Measurements from ENCODE around the gene RARB. TPM values are rescaled to one million over a fixed set of nuclear protein-coding genes. Genes with fewer than 3 reads are reported as not detected.

The RARB gene
- polyA plus RNA-seq, 1 donor (not counting 4 experiments of a cell fraction or from before 2014, with no cell fraction given) = 0.03 TPM

GRCh38 chr3:25428789-25429335, 799 bp downstream of the RARB start:
- Histone ChIP-seq H3K27ac (ENCODE audit: control insufficient read depth, insufficient read depth, low read length) (no peak overlapping the region), H3K4me2 (ENCODE audit: control insufficient read depth, extremely low read depth, insufficient read depth, low read depth, low read length) (no peak overlapping the region)

DNA sequence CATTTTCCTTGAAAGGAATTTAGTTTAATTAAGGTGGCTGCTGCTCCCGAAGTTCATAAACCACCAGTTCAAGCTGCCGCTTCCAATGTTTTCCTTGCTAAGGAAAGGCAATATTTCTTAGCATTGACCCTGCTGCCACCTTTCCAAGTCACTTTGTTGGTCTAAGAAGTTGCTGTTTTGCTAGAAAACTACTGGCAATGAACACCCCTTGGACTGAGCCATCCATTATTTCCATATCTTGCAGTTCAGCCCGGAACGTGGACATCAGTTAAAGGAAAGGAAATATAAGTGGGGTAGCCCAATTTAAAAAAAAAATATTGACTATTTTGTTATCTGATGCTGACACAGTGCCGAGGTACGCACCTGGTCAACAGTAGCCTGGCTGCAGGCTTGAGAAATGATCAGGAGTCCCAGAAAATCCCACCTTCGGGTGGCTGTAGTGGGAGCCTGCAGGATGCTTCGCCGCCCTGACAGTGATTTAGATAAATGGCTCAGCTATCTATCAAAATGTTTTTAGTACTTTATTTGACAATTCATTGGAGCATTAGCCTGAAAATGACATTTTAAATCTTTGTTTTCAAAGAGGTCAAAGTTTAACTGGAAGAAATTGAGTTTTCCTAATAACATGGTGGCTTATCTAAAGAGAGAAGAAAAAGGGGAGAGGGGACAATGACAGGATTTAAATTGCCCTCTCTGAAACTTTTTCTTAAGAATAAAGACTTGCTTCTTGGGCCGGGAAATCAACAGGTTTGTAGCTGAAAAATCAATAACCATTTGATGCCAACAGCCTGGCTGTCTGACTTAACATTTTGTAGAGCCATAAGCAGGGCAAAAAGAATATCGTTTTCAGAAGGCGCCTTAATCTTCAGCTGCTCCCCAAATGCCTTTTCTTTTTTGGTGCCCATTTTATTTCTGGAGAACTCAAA, 1.6 kb downstream of the RARB start:
- Histone ChIP-seq H3K4me2 (ENCODE audit: control insufficient read depth, extremely low read depth, insufficient read depth, low read depth, low read length) (no peak overlapping the region), H3K4me3 (ENCODE audit: control insufficient read depth in 2 of 3, extremely low read depth in 1 of 3, insufficient read depth in 2 of 3, low read depth in 1 of 3, low read length in 3 of 3) (no peak overlapping the region), H3K9ac (ENCODE audit: control insufficient read depth, extremely low read depth, insufficient read depth, low read length) (no peak overlapping the region), H3K4me1 (ENCODE audit: control insufficient read depth, extremely low read depth, insufficient read depth, low read length) (peaks cover 2% of the 10 kb centered on the region), H3K79me2 (ENCODE audit: control insufficient read depth, insufficient read depth, low read length) (no peaks in the 10 kb centered on the region), H3K27ac (ENCODE audit: control insufficient read depth, insufficient read depth, low read length) (no peak overlapping the region), H3K9me1 (ENCODE audit: control insufficient read depth, extremely low read depth, insufficient read depth, low read length) (no peaks in the 10 kb centered on the region), H4K20me1 (ENCODE audit: control insufficient read depth, extremely low read depth, insufficient read depth, low read length) (no peaks in the 10 kb centered on the region), H3K36me3 (ENCODE audit: control insufficient read depth in 2 of 2, extremely low read depth in 1 of 2, insufficient read depth in 2 of 2, low read length in 2 of 2) (no peaks in the 10 kb centered on the region), H3K27me3 (ENCODE audit: control insufficient read depth, extremely low read depth, insufficient read depth, low read length) (peaks cover 7% of the 10 kb centered on the region), H3K9me3 (ENCODE audit: control insufficient read depth, low read depth, low read length) (no peaks in the 10 kb centered on the region), H2AFZ (ENCODE audit: control insufficient read depth, low read length) (no peak overlapping the region)
- DNase-seq (ENCODE audit: low read depth, low spot score) (no peak), FAIRE-seq (no peak)
- dilution Hi-C loops (cut with MboI; ENCODE audit: extremely low pct_ligation_motif_present, low sequenced_read_pairs) = no loop called here
- TF ChIP-seq, protein P1, sequence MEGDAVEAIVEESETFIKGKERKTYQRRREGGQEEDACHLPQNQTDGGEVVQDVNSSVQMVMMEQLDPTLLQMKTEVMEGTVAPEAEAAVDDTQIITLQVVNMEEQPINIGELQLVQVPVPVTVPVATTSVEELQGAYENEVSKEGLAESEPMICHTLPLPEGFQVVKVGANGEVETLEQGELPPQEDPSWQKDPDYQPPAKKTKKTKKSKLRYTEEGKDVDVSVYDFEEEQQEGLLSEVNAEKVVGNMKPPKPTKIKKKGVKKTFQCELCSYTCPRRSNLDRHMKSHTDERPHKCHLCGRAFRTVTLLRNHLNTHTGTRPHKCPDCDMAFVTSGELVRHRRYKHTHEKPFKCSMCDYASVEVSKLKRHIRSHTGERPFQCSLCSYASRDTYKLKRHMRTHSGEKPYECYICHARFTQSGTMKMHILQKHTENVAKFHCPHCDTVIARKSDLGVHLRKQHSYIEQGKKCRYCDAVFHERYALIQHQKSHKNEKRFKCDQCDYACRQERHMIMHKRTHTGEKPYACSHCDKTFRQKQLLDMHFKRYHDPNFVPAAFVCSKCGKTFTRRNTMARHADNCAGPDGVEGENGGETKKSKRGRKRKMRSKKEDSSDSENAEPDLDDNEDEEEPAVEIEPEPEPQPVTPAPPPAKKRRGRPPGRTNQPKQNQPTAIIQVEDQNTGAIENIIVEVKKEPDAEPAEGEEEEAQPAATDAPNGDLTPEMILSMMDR (optimal IDR thresholded peaks at IDR 0.05 in 1 of 3, IDR thresholded peaks at IDR 0.05 in 1 of 3, conservative IDR thresholded peaks at IDR 0.05 in 1 of 3; ENCODE audit: extremely low read depth in 1 of 3, insufficient read depth in 2 of 3, low read length in 3 of 3) = no peak
- TF ChIP-seq EZH2 (IDR thresholded peaks at IDR 0.05; ENCODE audit: low read length) = no peak

More at GRCh38 chr3:25428789-25429335, 799 bp downstream of the RARB start:
- no peaks in the 10 kb centered on the region for H3K9me1 ChIP-seq (ENCODE audit: control insufficient read depth, extremely low read depth, insufficient read depth, low read length)
- dilution Hi-C loops (cut with MboI; ENCODE audit: extremely low pct_ligation_motif_present, low sequenced_read_pairs) = no loop called here
- H3K9ac ChIP-seq (ENCODE audit: control insufficient read depth, extremely low read depth, insufficient read depth, low read length) = no peak overlapping the region
- H3K9me3 ChIP-seq (ENCODE audit: control insufficient read depth, low read depth, low read length) = no peaks in the 10 kb centered on the region
- FAIRE-seq = no peak
- no peaks in the 10 kb centered on the region for H4K20me1 ChIP-seq (ENCODE audit: control insufficient read depth, extremely low read depth, insufficient read depth, low read length)
- H3K27me3 ChIP-seq (ENCODE audit: control insufficient read depth, extremely low read depth, insufficient read depth, low read length) = peaks cover 7% of the 10 kb centered on the region
- DNase-seq (ENCODE audit: low read depth, low spot score) = no peak
- no peaks in the 10 kb centered on the region for H3K36me3 ChIP-seq (ENCODE audit: control insufficient read depth in 2 of 2, extremely low read depth in 1 of 2, insufficient read depth in 2 of 2, low read length in 2 of 2)
- H3K79me2 ChIP-seq (ENCODE audit: control insufficient read depth, insufficient read depth, low read length) = no peaks in the 10 kb centered on the region
- no peak overlapping the region for H3K4me3 ChIP-seq (ENCODE audit: control insufficient read depth in 2 of 3, extremely low read depth in 1 of 3, insufficient read depth in 2 of 3, low read depth in 1 of 3, low read length in 3 of 3)
- H2AFZ ChIP-seq (ENCODE audit: control insufficient read depth, low read length) = no peak overlapping the region
- H3K4me1 ChIP-seq (ENCODE audit: control insufficient read depth, extremely low read depth, insufficient read depth, low read length) = peaks cover 9% of the 10 kb centered on the region
- TF ChIP-seq, protein P1 (optimal IDR thresholded peaks at IDR 0.05 in 1 of 3, IDR thresholded peaks at IDR 0.05 in 1 of 3, conservative IDR thresholded peaks at IDR 0.05 in 1 of 3; ENCODE audit: extremely low read depth in 1 of 3, insufficient read depth in 2 of 3, low read length in 3 of 3) = no peak
- TF ChIP-seq EZH2 (IDR thresholded peaks at IDR 0.05; ENCODE audit: low read length) = no peak
